ENCODE data around the gene SASH1.

GRCh38 chr6:148465011-148465335 is 122.3 kb downstream of the SASH1 start:
- TF ChIP-seq, protein P1, sequence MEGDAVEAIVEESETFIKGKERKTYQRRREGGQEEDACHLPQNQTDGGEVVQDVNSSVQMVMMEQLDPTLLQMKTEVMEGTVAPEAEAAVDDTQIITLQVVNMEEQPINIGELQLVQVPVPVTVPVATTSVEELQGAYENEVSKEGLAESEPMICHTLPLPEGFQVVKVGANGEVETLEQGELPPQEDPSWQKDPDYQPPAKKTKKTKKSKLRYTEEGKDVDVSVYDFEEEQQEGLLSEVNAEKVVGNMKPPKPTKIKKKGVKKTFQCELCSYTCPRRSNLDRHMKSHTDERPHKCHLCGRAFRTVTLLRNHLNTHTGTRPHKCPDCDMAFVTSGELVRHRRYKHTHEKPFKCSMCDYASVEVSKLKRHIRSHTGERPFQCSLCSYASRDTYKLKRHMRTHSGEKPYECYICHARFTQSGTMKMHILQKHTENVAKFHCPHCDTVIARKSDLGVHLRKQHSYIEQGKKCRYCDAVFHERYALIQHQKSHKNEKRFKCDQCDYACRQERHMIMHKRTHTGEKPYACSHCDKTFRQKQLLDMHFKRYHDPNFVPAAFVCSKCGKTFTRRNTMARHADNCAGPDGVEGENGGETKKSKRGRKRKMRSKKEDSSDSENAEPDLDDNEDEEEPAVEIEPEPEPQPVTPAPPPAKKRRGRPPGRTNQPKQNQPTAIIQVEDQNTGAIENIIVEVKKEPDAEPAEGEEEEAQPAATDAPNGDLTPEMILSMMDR (IDR thresholded peaks at IDR 0.05): no peak
- no peak for TF ChIP-seq POLR2A (IDR thresholded peaks at IDR 0.05)

All from tibial nerve (tissue), 3 donors.